Nephron progenitor cell (in vitro differentiated cells): ENCODE measurements around the gene TRIM50.
"Not testable (repeated sequence)": the region's sequence is repeated elsewhere in the genome, so short reads cannot be mapped to it uniquely, and the experiment has no call there.

Source experiments
- DNase-seq: peaks from one replicate; pipeline ENCODE4 v3.0.0; 2021
- H3K27ac Mint-ChIP-seq: 2 replicates; pipeline ENCODE4 v1.8.0; 2021; ENCODE audit warnings: mild to moderate bottlenecking, moderate library complexity, mixed read lengths
- H3K27me3 Mint-ChIP-seq: 2 replicates; pipeline ENCODE4 v1.8.0; 2021; ENCODE audit warnings: mild to moderate bottlenecking, low read depth, mixed read lengths; ENCODE audit not compliant: poor library complexity
- H3K36me3 Mint-ChIP-seq: 2 replicates; pipeline ENCODE4 v1.8.0; 2021; ENCODE audit warnings: low read depth, mixed read lengths
- H3K4me1 Mint-ChIP-seq: 2 replicates; pipeline ENCODE4 v1.8.0; 2021; ENCODE audit warnings: mixed read lengths
- H3K4me3 Mint-ChIP-seq: 2 replicates; pipeline ENCODE4 v1.8.0; 2021; ENCODE audit warnings: mild to moderate bottlenecking, moderate library complexity, mixed read lengths
- H3K9me3 Mint-ChIP-seq: 2 replicates; pipeline ENCODE4 v1.8.0; 2021; ENCODE audit warnings: mild to moderate bottlenecking, moderate library complexity, mixed read lengths
- TF ChIP-seq, protein P1 (sequence below): fragments of 200-600 bp; sonication (generic); IDR thresholded peaks from 2 replicates; pipeline ENCODE4 v1.5.0; 2021; ENCODE audit warnings: antibody characterized with exemption

The TRIM50 gene

DNA sequence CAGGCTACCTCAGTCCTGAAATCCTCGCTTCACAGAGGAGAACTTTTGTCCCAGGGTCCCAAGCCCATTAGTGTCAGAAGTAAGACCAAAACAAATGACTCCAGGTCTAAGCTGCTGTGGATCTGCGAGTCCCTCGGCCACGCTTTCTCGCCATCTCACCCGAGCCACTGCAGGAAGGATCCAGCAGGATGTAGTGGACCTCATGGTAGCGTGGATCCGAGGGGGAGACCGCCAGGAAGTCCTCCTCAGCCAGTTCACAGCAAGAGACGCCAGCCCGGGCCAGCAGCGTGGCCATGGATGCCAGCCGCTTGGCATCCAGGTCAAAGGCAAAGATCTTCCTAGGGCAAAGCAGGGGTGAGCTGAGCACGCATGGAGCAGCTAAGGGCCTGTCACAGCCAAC is 23.8 kb downstream of the TRIM50 start:
- Mint-ChIP-seq H3K4me3 (no peak overlapping the region), H3K4me1 (peaks cover 36% of the 10 kb centered on the region), H3K27ac (no peak overlapping the region), H3K36me3 (peaks cover 15% of the 10 kb centered on the region), H3K27me3 (no peaks in the 10 kb centered on the region), H3K9me3 (no peaks in the 10 kb centered on the region)
- no peak for DNase-seq
- TF ChIP-seq, protein P1, sequence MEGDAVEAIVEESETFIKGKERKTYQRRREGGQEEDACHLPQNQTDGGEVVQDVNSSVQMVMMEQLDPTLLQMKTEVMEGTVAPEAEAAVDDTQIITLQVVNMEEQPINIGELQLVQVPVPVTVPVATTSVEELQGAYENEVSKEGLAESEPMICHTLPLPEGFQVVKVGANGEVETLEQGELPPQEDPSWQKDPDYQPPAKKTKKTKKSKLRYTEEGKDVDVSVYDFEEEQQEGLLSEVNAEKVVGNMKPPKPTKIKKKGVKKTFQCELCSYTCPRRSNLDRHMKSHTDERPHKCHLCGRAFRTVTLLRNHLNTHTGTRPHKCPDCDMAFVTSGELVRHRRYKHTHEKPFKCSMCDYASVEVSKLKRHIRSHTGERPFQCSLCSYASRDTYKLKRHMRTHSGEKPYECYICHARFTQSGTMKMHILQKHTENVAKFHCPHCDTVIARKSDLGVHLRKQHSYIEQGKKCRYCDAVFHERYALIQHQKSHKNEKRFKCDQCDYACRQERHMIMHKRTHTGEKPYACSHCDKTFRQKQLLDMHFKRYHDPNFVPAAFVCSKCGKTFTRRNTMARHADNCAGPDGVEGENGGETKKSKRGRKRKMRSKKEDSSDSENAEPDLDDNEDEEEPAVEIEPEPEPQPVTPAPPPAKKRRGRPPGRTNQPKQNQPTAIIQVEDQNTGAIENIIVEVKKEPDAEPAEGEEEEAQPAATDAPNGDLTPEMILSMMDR = no peak

DNA sequence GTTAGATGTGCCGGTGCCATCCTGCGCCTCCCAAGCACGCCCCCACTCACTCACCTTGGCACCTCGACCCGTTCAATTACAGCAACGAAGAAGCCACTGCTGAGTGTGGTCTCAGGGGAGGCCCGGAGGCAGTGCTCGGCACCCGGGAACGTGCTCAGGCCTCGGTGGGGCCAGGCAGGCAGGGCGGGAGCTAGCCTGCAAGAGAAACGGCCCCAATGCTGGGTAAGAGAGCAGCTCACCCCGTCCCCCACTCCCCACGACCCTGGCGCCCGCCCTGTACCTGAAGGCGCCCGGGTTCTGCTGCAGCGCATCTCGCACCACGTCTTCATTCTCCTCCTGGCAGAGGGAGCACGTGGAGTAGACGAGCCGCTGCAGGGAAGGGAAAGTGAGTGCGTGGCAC is 24.3 kb downstream of the TRIM50 start:
- Mint-ChIP-seq H3K9me3 (no peaks in the 10 kb centered on the region), H3K4me3 (no peak overlapping the region), H3K4me1 (peaks cover 33% of the 10 kb centered on the region), H3K36me3 (peaks cover 15% of the 10 kb centered on the region), H3K27me3 (no peaks in the 10 kb centered on the region), H3K27ac (no peak overlapping the region)
- DNase-seq = no peak
- TF ChIP-seq, protein P1 = no peak

DNA sequence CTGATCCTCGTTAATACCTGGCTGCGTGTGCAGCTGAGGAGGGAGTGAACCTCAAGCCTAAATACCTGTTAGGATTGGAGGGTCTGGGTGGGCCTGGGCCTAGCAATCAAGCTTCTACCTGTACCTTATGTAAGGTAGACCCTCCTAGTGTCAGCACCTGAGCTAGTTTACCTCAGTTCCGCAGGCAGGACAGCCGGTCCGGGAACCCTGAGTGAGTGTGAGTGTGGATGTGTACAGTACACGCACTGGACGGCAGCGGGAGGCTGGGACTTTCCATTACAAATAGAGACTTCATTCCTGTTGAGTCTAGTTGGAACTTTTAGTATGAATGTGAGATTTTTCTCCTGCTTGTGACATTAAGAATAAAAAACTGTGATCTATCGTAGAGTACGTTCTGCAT is 25.0 kb downstream of the TRIM50 start:
- H3K27me3 Mint-ChIP-seq, H3K9me3 Mint-ChIP-seq, DNase-seq, H3K4me3 Mint-ChIP-seq, H3K27ac Mint-ChIP-seq: not testable (repeated sequence)
- Mint-ChIP-seq H3K36me3 (peaks cover 15% of the 10 kb centered on the region), H3K4me1 (peaks cover 26% of the 10 kb centered on the region)

DNA sequence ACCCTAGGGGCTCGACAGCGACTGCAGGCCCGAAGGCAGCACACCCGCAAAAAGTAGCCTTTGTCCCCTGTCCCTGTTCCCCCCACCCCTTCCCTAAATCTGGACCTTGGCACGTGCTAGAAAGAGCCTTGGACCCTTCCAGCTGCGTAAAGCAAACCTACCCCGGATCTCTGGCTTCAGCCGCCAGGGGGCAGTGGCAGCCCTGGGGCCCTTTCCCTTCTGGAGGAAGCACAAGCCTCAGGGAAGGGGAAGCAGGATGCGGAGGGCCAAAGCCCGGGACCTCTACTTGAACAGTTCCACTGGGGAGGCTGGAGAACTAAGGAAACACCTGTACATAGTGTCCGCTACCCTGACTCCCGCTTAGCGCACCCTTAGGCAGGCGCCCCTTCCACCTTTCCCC is 26.8 kb downstream of the TRIM50 start:
- H3K36me3 Mint-ChIP-seq, H3K27me3 Mint-ChIP-seq, H3K9me3 Mint-ChIP-seq, H3K4me3 Mint-ChIP-seq, H3K27ac Mint-ChIP-seq, DNase-seq: not testable (repeated sequence)
- peaks cover 12% of the 10 kb centered on the region for H3K4me1 Mint-ChIP-seq

DNA sequence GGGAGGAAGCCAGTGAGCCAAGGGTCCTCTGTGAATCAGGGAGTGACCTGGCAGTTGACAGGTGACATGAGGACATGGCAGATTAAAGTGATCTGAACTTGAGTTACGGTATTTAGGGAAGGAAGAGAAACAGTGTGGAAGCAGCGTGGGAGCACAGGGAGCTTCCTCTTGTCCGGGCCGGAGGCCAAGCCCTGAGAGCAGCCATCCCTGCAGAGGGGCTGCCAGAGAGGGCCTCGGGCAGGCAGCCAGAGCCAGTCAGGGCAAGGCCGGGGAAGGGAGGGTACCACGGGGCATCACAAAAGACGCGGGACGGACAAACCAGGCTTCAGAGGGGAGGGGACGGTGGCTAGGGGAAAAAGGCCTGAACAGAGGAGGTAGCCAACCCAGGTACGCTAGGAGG is 28.1 kb downstream of the TRIM50 start:
- not testable (repeated sequence) for DNase-seq, H3K27me3 Mint-ChIP-seq, H3K27ac Mint-ChIP-seq, H3K36me3 Mint-ChIP-seq, H3K4me1 Mint-ChIP-seq, H3K4me3 Mint-ChIP-seq, H3K9me3 Mint-ChIP-seq

DNA sequence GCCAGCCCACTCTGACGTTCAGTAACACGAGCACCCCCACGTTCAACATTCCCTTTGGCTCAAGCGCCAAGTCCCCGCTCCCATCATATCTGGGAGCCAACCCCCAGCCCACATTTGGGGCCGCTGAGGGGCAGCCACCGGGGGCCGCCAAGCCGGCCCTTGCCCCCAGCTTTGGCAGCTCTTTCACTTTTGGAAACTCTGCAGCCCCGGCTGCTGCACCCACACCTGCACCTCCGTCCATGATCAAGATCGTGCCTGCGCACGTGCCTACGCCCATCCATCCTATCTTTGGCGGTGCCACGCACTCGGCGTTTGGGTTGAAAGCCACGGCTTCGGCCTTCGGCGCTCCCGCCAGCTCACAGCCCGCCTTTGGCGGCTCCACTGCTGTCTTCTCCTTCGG is 30.2 kb downstream of the TRIM50 start:
- not testable (repeated sequence) for H3K36me3 Mint-ChIP-seq, H3K9me3 Mint-ChIP-seq, H3K27me3 Mint-ChIP-seq, H3K4me3 Mint-ChIP-seq, H3K4me1 Mint-ChIP-seq, DNase-seq, H3K27ac Mint-ChIP-seq

DNA sequence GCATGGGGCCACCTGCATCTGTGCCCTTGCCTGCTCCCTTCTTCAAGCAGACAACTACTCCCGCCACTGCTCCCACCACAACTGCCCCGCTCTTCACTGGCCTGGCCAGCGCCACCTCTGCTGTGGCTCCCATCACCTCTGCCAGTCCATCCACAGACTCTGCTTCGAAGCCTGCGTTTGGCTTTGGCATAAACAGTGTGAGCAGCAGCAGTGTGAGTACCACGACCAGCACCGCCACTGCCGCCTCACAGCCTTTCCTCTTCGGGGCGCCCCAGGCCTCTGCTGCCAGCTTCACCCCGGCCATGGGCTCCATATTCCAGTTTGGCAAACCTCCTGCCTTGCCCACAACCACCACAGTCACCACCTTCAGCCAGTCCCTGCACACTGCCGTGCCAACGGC is 30.6 kb downstream of the TRIM50 start:
- DNase-seq, H3K36me3 Mint-ChIP-seq, H3K4me3 Mint-ChIP-seq, H3K27me3 Mint-ChIP-seq, H3K27ac Mint-ChIP-seq, H3K9me3 Mint-ChIP-seq, H3K4me1 Mint-ChIP-seq: not testable (repeated sequence)

DNA sequence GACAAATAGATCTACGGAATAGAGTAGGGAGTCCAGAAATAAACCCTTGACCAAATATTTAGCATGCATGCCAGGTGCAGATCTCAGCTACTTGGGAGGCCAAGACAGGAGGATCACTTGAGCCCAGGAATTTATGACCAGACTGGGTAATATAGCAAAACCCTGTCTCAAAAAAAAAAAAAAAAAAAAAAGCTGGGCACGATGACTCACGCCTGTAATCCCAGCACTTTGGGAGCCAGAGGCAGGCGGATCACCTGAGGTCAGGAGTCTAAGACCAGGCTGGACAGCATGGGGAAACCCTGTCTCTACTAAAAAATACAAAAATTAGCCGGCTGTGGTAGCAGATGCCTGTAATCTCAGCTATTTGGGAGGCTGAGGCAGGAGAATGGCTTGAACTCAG is 50.7 kb downstream of the TRIM50 start:
- not testable (repeated sequence) for DNase-seq, H3K27me3 Mint-ChIP-seq, H3K27ac Mint-ChIP-seq, H3K9me3 Mint-ChIP-seq, H3K4me3 Mint-ChIP-seq, H3K4me1 Mint-ChIP-seq, H3K36me3 Mint-ChIP-seq

DNA sequence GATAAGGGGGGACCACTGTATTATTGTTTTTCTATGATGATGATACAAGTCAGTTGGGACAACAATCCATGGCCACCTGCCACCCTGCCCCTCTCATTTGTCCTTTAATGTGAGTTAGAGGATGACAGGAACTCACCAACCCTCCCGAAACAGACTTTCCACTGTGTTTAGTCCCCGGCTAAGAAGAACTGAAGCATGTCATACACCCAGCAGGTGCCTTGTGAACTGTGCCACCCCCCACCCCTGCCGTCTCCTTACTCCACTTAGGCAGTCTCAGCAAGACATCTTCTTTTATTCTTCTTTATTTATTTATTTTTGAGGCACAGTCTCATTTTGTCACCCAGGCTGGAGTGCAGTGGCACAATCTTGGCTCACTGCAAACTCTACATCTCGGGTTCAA is 60.1 kb downstream of the TRIM50 start:
- DNase-seq, H3K9me3 Mint-ChIP-seq, H3K4me3 Mint-ChIP-seq, H3K27ac Mint-ChIP-seq, H3K4me1 Mint-ChIP-seq, H3K27me3 Mint-ChIP-seq, H3K36me3 Mint-ChIP-seq: not testable (repeated sequence)

DNA sequence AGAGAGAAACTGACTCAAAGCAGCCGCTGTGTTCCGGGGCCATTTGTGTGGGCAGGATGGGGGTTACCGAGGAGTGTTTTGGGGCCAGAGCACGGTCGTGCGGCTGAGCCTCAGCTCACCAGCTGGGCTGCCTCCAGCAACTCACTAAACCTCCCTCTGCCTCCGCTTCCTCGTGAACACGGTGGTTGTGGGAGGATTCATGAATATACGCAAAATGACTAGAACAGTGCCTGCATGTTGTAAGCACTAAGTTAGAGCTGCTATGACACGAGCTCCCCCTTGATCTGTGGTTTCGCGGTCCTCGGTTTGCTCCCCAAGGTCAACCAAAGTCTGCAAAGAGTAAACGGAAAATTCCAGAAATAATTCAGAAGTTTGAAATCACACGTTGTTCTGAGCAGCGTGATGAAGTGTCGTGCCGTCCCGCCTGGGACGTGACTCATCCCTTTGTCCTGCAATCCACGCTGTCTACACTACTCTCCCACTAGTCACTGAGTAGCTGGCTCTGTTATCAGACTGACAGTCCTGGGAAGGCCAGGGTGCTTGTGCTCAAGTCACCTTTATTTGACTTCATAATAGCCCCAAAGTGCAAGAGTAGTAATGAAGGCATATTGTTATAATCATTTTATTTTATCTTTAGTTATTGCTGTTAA is 61.0 kb downstream of the TRIM50 start:
- not testable (repeated sequence) for H3K27ac Mint-ChIP-seq, H3K9me3 Mint-ChIP-seq, H3K36me3 Mint-ChIP-seq, H3K27me3 Mint-ChIP-seq, H3K4me1 Mint-ChIP-seq, DNase-seq, H3K4me3 Mint-ChIP-seq
